KG1 (cell line): ENCODE data around the gene DHX9.
"Not testable (repeated sequence)": the region's sequence is repeated elsewhere in the genome, so short reads cannot be mapped to it uniquely, and the experiment has no call there.

Experiments used
- DNase-seq: peaks from one replicate; lab custom pipeline; 2025; lab: John Stamatoyannopoulos, UW

The DHX9 gene

DNA sequence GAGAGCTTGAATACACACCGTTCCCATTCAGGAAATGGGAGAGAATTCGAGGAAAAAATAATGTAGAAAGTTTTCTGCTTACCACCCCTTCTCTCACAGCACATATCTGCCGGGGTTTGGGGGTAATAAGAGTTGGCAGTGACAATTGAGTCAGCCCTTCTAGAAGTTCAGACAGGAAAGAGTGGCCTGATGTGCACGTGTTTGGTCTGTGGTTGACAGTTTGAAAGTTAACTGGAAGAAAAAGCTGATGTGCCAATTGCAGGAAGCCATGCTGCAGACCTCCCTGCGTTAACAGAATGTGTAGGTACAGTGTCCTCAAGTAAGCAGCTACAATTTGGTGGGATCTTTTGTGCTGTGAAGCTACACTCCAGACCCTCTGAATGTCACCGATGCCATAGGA, 50.9 kb downstream of the DHX9 start:
- peak; percentile 23 for DNase-seq

DNA sequence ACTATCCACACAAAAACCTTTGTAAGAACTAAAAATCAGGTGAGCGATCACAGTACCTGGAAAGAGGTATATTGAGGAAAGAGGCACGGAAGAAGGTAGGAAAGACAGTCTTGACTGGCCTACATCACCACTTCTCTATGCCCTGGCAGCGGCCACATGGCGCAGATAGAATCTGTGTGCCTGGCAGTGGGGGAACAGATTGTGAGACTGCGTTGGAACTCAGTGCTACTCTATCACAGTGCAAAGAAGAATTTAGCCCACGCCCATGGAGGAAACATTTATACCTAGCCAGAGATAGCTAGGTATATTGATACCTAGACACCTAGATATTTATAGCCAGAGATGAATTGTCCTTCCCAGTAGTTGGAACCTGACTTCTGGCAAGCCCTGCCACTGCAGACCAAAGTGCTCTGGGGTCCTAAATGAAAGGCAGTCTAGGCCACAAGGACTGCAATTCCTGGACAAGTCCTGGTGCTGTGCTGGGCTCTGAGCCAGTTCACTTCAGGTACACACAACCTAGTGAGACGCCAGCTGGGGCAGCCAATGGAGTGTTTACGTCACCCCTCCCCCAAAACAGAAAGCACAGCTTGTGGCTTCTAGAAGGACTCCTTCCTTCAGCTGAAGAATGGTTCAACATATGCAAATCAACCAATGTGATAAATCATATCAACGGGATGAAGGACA, 51.9 kb downstream of the DHX9 start:
- DNase-seq, result no peak

DNA sequence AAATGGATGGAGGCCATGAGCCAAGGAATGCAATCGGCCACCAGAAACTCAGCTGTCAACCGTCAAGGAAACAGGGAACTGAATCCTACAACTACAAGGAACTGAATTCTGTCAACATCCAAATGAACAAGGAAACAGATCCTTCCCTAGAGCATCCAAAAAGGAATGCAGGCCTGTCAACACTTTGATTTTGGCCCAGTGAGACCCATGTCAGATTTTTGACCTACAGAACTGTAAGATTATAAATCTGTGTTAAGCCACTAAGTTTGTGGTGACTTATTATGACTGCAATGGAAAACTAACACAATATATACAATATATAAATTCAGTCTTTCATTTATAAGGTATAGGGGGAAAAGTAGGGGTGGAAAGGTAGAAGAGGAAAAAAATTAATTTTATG, 58.5 kb downstream of the DHX9 start:
- no peak for DNase-seq

DNA sequence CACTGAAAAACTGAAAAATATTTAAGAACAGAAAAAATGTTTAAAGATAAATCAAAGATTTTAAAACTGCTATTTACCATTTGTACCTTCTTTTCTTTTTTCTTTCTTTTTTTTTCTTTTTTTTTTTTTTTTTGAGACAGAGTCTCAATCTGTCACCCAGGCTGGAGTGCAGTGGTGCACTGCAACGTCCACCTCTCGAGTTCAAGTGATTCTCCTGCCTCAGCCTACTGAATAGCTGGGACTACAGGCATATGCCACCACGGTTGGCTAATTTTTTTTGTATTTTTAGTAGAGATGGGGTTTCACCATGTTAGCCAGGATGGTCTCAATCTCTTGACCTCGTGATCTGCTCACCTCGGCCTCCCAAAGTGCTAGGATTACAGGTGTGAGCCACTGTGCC, 62.8 kb downstream of the DHX9 start:
- DNase-seq, result not testable (repeated sequence)

DNA sequence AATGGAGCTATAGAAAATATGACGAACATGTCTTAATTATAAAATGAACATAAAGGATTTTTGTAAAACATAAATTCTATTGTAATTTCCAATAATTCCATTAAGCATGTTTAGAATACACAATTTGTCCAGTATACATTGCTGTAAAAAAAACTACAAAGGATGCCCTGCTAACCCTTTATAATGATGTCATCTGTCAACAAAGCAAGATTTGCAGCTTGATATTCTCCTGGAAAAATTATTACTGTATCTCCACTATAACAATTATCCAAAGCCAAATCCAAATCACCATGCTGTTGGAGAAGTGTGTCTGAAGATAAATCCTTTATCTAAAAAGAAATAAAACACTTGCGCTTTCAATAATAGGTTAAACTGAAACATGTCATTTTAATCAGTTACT, 66.2 kb downstream of the DHX9 start:
- DNase-seq, result no peak

DNA sequence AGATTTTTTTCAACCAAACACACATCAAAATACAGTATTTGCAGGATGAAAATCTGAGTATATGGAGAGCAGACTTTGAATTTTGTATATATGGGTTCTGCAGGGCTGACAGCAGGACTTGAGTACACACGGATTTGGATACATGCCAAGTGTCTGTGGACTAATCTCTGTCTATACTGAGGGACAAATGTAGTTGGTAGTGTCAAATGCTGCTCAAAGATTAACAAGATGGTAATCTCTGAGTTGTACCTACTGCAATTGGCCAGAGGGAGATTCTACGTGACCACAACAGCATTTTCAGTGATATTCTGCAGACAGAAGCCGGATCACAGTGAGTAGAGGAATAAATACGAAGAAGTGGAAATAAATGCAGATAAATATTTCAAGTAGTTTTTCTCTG, 70.4 kb downstream of the DHX9 start:
- DNase-seq, result no peak

DNA sequence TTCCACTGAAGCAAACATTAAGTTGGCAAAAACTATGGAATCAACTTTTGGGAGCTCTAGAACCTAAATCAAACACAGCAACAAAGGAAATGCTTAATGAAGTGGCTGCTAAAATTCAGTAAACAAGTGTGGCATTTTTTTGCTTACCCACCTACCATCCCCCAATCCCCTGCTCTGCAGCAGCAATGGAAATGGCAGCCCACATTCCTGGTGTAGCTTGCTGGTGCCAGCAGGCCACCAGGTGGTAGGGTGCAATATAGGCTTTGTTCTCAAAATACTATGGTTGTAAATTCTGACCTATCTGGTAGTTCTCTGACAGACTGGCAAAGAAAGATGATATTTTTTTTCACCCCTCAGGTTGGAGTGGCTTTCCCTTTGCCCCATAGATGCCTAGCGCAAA, 71.0 kb downstream of the DHX9 start:
- no peak for DNase-seq

DNA sequence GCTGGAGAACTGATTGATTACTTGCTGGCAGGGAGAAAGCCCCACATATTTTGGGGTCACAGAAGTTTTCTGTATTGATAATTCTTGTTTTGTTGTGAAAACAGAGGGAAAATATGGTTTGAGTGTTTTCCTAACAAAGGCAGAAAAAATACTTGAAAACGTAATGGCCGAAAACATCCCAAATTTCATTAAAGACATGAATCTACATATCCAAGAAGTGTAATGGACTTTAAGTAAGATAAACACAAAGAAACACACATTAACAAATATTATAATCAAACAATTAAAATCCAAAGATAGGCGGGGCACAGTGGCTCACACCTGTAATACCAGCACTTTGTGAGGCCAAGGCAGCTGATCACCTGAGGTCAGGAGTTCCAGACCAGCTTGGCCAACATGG, 74.3 kb downstream of the DHX9 start:
- no peak for DNase-seq

DNA sequence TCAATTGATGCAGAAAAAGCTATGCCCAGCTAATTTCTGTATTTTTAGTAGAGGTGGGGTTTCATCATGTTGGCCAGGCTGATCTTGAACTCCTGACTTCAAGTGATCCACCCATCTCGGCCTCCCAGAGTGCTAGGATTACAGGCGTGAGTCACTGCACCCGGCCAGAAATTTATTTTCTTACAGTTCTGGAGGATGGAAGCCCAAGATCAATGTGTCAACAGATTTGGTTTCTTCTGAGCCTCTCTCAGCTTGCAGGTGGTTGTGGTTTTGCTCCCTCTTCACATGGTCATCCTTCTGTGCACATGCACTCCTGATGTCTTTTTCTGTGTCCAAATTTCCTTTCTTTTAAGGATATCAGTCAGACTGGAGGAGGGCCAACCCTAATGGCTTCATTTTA, 78.2 kb downstream of the DHX9 start:
- DNase-seq, result no peak

DNA sequence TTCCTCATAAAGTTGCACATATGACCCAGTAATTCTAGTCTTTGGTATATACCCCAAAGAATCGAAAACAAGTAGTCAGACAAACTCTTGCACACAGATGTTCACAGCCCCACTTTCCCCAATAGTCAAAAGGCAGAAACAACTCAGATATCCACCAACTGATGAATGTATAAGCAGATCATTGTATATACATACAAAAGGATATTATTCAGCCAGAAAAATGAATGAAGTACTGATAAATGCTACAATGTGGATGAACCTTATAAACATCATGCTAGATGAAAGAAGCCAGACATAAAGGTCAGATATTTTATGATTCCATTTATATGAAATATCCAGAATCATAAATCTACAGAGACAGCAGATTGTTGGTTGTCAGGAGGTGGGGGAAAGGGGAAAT, 86.5 kb downstream of the DHX9 start:
- no peak for DNase-seq

DNA sequence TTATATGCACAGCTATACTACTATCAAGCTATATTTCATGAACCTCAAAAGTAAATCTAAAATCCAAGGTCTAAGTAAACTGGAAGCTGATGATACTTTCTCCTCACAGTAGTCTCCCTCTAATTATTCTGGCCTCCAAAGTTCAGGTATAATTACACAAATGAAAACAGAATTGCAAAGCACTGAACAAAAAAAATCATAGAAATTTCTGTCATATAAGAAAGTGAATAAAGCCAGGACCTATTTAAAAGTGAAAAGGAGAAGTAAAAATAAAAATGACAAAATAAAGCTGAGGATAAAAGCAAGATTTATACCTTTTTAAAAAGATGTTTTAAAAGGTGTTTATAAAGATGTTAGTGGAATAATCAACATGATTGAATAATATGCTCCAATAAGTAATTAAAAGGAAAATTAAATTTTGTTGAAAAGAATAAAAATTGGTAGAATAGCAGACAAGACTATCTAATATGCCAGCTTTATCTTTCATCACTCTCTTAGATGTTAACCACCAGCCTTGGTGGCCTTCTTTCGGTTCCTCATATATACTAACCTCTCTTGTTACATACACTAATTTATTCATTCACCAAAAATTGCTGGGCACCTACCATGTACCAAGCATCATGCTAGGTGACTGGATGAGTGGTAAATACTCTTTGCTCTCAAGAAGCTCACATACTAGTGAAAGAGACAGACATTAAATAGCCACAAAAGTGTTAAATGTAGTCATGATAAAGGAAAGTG, 88.7 kb downstream of the DHX9 start:
- DNase-seq, result no peak

DNA sequence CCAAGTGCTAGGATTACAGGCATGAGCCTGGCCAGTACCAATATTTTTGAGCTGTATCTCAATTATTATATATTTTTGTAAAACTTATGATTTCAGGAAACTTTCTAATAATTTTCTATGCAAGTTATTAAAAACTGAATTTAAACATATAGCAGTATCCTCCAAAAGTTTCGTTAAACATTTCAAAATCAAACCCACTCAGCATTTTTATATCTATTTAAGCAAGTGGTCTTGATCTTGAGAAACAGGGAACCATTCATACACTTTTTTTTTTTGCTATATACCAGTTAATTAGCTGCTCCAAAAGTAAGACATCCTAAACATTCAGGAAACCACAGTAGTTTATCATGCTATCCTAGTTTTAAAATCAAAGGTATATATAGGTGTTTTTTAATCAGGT, 91.8 kb downstream of the DHX9 start:
- no peak for DNase-seq

DNA sequence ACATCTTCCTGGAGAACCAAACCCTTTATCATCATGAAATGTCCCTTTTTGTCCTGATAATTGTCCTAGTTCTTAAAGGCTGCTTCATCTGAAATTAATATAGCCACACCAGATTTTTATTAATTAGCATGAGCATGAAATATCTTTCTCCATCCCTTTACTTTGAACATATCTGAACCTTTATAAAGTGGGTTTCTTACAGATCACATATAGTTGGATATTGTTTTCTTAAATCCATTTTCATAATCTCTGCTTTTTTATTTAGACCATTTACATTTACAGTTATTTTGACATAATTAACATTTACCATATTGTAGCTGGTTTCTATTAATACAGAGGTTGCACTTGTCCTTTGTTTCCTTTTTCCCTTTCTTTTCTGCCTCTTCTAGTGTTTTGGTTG, 96.6 kb downstream of the DHX9 start:
- no peak for DNase-seq
